ENCODE measurements around the gene PRM3.
"Not testable (repeated sequence)": the region's sequence is repeated elsewhere in the genome, so short reads cannot be mapped to it uniquely, and the experiment has no call there.

PRM3 gene

DNA sequence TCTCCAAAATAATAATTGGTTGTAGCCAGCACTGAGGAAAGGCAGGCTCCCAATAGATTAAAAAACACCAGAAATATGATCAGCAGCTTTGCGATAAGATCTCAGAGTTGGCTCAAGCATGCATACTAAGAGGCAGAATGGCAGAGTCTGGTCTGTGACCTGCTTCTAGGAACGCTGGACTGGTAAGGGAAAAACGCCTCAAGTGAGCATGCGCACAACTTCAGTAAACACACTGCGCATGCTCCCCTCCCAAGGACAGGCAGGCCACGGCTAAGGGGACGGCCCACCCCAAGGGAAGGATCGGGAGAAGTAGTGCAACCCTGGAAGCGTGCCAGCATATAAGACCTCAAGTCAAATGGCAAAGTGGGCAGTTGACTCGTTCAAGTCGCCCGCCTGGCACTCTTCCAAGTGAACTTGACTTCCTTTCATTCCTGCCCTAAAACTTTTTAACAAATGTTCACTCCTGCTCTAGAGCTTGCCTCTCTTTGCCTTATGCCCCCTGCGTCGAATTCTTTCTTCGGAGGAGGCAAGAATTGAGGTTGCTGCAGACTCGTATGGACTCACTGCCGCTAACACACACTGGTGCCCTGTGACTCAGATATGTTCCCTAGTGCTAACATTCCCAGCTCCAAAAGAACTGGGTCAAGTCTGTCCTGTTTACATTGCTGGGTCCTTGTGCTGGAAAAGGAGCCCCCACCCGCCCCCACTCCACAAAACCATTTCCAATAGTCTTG lies 30.1 kb upstream of the PRM3 start:
- no peak for DNase-seq

DNA sequence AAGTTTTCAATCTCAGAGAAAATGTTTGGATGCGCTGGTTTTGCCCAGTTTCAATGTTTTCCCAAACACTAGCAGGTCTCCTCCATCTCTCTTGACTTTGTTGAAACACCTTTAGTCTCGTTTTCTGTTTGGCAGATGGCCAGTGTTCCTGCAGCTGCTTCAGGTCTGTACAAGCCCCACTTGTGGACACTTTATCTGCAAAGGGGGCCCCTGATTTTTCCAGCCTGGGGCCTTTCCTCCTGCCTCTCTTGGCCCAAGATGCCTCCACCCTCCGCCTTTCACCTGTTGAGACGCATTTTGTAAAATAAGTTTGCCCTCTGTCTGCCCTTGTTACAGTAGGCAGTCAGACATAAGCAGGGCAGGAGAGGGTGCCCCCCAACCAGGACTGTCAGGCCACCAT lies 29.5 kb upstream of the PRM3 start:
- no peak for DNase-seq

DNA sequence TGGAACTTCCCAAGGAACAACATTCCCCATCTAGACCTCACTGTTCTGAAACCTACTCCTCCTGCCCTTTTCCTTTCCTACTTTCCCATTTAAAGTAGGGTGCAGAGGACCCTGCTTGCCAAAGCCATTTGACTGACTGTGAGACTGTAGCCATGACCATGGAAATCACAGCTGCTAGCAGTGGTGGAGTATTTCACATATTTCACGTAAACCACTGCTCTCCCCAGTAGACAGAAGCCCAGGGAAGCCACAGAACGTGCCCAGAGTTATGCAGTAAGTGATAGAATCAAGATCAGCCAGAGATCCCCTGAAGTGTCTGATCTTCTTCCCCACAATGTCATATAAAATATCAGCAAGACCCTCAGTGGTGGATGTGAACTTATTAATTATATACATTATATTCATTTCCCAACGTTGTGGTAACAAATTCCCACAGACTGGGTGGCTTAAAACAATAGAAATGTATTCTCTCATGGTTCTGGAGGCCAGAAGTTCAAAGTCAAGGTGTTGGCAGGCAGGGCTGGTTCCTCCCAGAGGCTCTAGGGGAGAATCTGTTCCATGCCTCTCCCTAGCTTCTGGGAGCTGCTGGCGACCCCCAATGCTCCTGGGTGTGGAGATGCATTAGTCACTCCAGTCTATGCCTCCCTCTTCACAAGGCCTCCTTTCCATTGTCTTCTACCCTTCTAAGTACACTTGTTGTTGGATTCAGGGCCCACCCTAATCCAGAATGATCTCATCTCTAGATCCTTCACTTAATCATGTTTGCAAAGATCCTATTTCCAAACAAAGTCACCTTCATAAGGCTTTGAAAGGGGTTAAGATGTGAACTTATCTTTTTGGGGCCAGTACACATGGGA lies 28.4 kb upstream of the PRM3 start:
- DNase-seq = no peak

DNA sequence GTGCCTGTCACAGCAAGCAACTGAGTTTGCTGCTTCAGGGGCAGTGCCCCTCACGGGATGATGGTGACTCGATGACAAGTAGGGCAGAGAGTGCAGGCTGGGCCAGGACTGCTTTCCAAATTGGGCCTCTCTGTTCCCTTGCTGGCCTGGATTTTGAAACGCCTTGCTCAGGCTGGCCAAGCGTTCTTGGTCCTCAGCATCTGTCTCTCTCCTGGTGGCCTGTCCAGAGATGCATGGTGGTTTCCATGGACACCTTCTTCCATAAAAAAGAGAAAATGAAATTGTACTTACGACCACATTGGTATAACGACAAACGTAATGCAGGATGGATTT lies 27.1 kb upstream of the PRM3 start:
- no peak for DNase-seq

DNA sequence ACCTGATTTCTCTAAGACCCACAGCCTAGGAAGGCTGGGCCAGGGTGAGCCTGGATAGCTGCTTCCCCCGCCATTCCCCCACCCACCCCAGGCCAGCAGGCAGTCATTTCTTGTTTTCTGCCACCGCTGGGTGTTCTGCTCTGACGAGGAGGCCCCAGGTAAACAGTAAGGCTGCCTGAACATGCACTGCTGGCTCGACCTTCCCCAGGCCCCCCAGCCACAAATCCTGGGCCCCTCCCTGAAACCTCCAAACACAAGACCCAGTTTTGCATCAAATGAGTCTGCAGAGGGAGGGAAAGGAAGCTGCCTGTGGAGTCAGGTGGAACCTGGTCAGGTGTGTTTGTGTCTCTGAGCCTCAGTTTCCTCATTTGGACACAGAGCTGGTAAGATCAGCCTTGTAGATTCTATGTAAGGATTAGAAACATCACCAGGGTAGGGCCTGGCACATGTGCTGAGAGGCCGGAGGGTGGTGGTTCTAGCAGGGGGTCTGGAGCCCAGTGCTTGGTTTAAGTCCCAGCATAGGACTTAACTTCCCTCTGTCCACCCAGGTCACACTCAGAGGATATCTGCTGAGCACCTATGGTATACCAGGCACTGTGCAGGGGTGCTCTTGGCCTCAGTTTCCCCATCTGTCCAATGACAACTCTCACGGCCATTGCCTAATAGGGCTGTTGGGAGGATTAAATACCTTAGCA lies 26.6 kb upstream of the PRM3 start:
- DNase-seq = no peak

DNA sequence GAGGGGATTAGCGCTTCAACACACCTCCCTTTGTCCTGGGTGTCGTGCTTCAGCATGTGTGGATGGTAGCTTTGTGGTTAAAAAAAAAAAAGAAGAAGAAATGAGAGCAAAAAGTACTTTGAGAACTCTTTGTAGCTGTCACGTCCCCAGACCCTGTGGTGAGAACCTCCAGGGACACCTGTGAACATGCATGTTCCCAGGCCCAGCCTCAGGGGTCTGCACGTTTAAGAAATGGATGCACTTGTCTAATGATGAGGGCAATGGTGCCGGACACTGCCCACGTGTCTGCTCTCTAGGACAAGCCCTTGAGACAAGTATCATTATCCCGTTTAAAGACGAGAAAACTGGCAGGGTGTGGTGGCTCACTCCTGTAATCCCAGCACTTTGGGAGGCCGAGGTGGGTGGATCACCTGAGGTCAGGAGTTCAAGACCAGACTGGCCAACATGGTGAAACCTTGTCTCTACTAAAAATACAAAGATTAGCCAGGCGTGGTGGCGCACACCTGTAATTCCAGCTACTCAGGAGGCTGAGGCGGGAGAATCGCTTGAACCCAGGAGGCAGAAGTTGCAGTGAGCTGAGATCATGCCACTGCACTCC lies 25.6 kb upstream of the PRM3 start:
- DNase-seq = not testable (repeated sequence)

DNA sequence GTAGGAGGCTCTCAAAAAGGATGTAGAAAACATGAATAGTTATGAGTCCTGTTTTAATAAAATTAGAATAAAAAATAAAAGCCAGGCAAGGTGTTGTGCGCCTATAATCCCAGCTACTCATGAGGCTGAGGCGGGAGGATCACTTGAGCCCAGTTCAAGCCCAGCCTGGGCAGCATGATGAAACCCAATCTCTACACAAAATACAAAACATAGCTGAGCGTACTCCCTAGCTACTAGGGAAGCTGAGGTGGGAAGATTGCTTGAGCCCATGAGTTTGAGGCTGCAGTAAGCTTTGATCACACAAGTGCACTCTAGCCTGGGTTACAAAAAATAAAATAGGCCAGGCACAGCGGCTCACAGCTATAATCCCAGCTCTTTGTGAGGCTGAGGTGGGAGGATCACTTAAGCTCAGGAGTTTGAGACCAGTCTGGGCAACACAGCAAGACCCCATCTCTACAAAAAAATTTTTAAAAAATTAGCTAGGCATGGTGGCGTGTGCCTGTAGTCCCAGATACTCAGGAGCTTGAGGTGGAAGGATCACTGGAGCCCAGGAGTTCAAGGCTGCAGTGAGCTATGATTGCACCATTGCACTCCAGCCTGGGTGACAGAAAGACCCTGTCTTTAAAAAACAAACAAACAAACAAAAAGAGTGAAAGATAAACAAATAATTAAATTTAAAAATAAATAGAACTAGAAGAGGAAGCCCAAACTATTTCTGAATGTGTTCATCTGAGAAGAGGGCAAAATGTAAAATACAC lies 24.9 kb upstream of the PRM3 start:
- DNase-seq = no peak

DNA sequence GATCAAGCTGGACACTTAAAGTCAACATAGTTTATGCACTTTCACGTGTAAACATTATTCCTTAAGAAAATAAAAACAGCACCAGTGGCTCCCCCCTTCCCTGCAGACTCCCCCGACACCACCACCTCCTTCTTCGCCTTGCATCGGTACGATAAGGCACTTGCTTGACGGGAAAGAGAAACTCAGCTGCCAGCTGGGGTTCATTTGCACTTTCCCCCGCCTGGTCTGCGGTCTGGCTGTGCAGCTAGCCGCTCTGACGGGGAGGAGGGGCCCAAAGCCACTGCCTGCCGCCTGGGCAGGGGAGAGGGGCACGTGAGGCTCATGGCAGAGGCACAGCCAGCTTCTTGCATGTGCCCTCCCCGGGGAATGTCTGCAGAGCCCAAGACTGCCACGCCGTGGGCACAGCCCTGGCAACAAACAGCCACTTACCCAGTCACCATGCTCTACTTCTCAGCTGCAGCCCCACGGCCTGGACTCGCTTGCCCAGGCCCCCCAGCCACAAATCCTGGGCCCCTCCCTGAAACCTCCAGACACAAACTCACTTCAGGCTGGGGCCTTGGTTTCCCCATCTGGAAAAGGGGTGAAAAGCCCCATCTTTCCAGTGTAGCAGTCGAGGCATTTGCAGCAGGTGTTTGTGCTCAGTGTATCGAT lies 24.2 kb upstream of the PRM3 start:
- DNase-seq = peak; percentile 66

DNA sequence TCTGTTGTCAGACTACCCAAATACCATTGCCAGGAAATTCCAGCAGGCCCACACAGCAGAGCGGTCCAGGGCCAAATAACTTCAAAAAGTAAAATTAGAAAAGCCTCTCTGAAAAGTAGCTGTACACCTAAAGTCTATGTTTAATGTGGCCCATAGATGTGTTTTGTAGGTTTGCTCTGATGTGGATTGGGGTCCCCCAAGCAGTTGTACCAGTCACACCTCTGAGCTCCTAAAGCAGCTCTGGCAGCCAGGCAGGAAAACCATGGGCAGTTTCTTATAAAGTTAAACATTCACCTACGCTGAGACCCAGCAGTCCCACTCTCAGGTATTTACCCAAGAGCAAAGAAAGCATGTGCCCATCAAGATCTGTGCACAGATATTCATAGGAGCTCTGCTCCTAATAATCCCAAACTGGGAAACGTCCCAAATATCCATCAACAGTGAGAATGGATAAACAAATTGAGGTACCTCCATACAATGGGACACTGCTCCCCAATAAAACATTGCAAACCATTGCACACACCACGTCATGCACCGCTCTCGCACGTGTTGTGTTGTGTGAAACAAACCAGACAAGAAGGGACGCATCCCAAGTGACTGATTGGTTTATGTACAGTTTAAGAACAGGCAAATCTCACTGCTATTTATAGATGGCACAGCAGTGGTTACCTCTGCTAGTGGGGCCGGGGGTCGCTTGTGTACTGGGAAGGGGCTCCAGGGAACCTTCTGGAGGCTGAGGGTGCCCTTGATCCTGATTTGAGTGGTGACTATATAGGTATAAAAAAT lies 23.5 kb upstream of the PRM3 start:
- no peak for DNase-seq

DNA sequence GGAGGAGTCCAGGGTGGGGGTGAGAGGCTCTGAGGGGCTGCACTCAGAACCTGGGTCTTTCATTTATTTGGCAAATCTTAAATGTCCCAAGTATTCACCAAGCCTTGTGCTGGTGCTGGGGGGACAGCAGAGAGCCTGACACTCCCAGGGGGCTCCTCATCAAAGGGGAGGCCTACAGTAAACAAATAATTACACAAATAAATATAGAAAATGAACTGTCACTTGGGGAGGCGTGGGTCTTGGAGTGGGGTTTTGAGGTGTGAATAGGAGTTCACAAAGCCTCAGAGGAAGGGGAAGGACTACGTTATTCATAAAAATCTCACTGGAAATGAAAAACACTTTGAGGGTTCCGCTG lies 22.9 kb upstream of the PRM3 start:
- DNase-seq = no peak

DNA sequence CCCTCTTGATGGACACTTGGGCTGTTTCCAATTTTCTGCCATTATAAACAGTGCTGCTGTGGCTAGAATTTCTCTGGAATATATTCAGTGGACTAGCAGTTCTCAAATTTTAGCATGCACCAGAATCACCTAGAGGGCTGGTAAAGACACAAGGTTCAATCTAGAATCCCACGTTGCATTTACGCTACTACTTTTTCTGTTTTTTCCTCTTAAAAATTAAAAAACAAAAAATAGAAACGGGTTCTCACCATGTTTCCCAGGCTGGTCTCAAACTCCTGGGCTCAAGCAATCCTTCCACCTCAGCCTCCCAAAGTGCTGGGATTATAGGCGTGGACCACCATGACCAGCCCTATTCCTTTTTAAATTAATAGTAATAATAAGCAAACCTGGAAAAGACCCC lies 22.2 kb upstream of the PRM3 start:
- no peak for DNase-seq

DNA sequence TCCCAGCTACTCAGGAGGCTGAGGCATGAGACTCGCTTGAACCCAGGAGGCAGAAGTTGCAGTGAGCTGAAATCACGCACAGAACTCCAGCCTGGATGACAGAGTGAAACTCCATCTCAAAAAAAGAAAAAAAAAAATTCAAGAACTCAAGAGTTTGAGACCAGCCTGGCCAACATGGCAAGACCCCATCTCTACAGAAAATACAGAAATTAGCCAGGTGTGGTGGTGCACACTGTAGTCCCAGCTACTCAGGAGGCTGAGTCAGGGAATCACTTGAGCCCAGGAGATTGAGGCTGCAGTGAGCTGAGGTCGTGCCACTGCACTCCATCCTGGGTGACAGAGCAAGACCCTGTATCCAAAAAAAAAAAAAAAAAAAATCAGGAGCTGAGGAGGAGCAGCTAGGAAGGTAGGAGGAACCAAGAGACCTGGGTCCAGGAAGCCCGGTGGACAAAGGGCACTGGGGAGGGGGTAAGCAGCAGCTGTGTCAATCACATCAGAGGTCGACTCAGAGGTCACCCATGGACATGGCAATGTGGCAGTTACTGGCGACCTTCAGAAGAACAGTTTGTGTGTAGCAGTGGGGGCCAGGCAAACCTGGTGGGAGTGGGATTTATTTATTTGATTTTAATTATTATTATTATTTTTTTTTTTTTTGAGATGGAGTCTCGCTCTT lies 18.8 kb upstream of the PRM3 start:
- DNase-seq = no peak

DNA sequence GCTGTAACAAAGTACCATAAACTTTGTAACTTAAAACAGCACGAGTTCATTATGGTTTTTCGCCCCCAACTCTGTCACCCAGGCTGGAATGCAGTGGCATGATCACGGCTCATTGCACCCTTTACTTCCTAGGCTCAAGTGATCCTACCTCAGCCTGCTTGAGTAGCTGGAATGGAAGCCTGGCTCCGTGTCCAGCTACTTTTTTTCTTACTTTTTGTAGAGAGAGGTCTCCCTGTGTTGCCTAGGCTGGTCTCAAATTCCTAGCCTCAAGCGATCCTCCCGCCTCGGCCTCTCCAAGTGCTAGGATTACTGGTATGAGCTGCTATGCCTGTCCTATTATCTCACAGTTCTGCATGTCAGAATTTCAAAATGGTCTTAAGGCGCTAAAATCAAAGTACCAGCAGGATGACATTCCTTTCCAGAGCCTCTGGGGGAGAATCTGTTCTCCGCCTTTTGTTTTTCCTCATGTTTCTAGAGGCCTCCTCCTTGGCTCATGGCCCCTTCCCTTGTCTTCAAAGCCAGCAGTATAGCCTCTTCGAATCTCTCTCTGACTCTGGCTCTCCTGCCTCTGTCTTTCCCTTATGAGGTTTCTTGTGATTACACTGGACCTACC lies 17.8 kb upstream of the PRM3 start:
- DNase-seq = no peak

DNA sequence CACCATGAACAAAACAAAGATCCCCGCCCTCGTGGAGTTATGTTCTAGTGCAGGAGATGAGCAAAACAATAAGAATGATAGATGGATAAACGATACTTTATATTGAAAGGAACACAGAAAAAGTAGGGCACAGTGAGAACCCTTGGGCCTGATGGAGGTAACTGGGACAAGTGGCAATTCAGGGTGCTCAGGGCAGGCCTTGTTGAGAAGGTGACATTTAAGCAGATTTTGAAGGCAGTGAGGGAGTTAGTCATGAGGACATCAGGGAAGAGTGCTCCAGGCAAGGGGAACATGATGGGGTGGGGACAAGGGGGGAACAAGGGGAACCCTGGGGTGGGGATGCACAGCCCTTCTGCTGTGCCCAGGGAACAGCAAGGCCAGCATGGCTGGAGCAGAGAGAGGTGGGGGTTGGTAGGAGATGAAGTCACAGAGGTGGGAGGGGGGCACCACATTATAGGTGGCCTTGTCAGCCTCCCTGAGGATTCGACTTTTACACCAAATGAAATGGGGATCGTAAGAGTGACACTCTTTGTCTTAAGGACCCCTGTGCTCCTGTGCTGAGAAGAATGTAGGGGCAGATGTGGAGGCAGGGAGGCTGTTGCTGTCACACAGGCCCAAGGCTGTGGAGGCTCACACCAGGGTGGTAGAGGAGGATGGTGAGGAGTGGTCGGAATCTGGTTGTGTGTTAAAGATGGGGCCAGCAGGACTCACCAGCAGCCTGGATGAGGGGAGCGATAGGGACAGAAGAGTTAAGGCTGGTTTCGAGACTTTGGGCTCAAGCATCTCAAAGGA lies 16.9 kb upstream of the PRM3 start:
- no peak for DNase-seq

DNA sequence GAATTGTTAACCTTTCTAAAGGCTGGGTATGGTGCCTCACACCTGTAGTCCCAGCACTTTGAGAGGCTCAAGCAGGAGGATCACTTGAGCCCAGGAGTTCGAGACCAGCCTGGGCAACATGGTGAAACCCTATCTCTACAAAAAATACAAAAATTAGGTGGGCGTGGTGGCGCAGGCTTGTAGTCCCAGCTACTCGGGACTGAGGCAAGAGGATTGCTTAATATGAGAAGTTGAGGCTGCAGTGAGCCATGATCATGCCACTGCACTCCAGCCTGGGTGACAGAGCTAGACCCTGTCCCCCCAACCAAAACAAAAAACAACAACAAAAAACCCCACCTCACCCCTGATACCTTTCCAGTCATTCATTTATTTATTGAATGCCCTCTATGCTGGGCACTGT lies 16.3 kb upstream of the PRM3 start:
- not testable (repeated sequence) for DNase-seq

DNA sequence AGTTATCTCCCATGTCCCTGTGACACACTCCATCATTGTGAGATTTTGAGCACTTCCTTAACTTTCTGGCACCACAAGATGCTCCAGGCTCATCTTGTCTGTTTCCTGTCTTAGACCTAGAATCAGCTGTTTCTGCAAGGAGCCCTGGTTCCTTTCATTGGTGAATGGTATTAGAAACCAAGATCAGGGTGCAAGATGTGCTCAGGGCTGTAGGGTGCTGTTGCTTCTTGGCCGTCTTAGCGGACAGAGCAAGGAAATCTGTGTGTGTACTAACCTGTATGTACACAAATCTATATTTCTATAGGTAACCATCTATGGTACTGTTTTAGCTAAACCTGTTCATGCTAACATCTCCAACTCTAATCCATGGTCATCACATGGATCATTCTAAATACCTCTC lies 15.8 kb upstream of the PRM3 start:
- no peak for DNase-seq

DNA sequence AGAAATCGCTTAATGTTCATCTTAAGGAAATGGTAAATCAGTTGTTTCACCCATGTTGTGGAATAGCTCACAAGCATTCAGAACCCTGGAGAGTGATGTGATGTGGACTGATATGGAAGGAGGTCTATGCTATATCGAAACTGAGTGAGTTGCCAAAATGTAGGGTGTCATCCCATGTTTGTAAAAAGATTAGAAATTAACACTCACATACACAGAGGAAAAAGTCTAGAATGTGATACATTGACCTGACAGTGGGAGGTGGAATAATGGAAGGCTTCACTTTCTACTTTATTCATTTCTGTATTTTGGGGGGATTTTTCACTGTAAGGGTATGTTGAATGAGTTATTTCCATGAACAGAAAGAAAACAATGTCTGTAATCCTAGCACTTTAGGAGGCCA lies 12.4 kb upstream of the PRM3 start:
- DNase-seq = no peak

DNA sequence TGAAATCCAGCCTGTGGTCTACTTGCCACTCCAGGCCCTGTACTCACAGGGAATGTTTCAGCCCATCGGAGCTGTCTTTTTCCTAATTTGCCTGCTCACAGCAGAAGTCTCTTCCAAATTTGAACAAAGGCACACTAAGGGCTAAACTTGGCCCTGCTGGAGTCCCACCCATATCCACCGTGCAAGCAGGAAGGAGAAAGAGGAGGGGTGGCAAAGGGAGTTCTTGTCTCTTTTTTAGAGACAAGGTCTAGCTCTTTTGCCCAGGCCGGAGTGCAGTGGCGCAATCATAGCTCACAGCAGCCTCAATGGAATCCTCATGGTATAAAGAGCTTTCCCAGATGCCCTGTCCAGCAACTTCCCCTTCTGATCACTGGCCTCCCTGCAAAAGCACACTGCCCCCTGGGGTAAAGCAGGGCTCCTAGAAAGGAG lies 10.4 kb upstream of the PRM3 start:
- DNase-seq = no peak

Measured in fibroblast of upper back skin (primary cell).